K562 (cell line): ENCODE data around the gene ZNF837. TPM values are rescaled to one million over a fixed set of nuclear protein-coding genes. Genes with fewer than 3 reads are reported as not detected.

Experiments
- ARID1B ChIP-seq: fragments of 450-650 bp; IDR thresholded peaks from 2 replicates; pipeline ENCODE4 v1.6.1; 2016; ENCODE audit warnings: antibody characterized with exemption, mild to moderate bottlenecking, inconsistent platforms
- CSDE1 ChIP-seq, 2 experiments: fragments of 450-650 bp; IDR thresholded peaks; 2 replicates each; pipeline ENCODE4 v1.6.1; 2016; ENCODE audit warnings: mild to moderate bottlenecking in 1 of 2
- JUND ChIP-seq, 2 experiments: IDR thresholded peaks; 2 replicates in 1 of 2; 3 replicates in 1 of 2; pipeline ENCODE4 v1.6.1; 2011; ENCODE audit warnings: borderline replicate concordance in 2 of 2, low read depth in 2 of 2, low read length in 2 of 2, improper control_type of control experiment in 1 of 2, missing biosample characterization in 1 of 2, missing genetic modification characterization in 1 of 2, missing genetic modification reagents in 1 of 2
- MAZ ChIP-seq, 2 experiments: fragments of 450-650 bp in 1 of 2; sonication (generic) in 1 of 2; formaldehyde crosslinking; IDR thresholded peaks in 1 of 2; conservative IDR thresholded peaks in 1 of 2; 2 replicates each; pipeline versions ENCODE4 v1.4.0 to v1.5.0; 2020; ENCODE audit warnings: mild to moderate bottlenecking in 1 of 2, missing genetic modification reagents in 1 of 2
- NUFIP1 ChIP-seq: fragments of 450-650 bp; IDR thresholded peaks from 2 replicates; pipeline ENCODE4 v1.6.1; 2018; ENCODE audit not compliant: partially characterized antibody
- PRMT5 ChIP-seq: sonication (generic); formaldehyde crosslinking; IDR thresholded peaks from 2 replicates; pipeline ENCODE4 v1.5.0; 2020; ENCODE audit warnings: missing genetic modification reagents
- RB1 ChIP-seq: fragments of 450-650 bp; IDR thresholded peaks from 2 replicates; pipeline ENCODE4 v1.6.1; 2017; ENCODE audit warnings: low read depth, mild to moderate bottlenecking
- RFX1 ChIP-seq: fragments of 450-650 bp; IDR thresholded peaks from 2 replicates; pipeline ENCODE4 v1.6.1; 2016; ENCODE audit warnings: mild to moderate bottlenecking, moderate library complexity
- SMAD2 ChIP-seq: fragments of 150-350 bp; IDR thresholded peaks from 2 replicates; pipeline ENCODE4 v1.6.1; 2014; ENCODE audit warnings: low read depth, mild to moderate bottlenecking, low read length
- SMARCE1 ChIP-seq: fragments of 450-650 bp; IDR thresholded peaks from 2 replicates; pipeline ENCODE4 v1.7.1; 2016; ENCODE audit warnings: mild to moderate bottlenecking
- SUPT5H ChIP-seq: fragments of 450-650 bp; IDR thresholded peaks from 2 replicates; pipeline ENCODE4 v1.6.1; 2016
- TAL1 ChIP-seq: fragments of 450-650 bp; IDR thresholded peaks from 2 replicates; pipeline ENCODE4 v1.6.1; 2016; ENCODE audit warnings: mild to moderate bottlenecking
- polyA plus RNA-seq, 8 experiments: library from polyadenylated mRNA; depleted of rRNA in 4 of 8; stranded (reverse) in 5 of 8; unstranded in 3 of 8; fragments of >200 nt; fragmentation: Nextera tagmentation in 2 of 8; fragmentation: Illumina TruSeq in 1 of 8; extraction: Ambion mirVana in 2 of 8; extraction: Trizol in 1 of 8; gene quantifications; 2 replicates each; pipeline versions ENCODE4 v1.2.1 to v1.2.3, GENCODE V29; 2011 to 2014; ENCODE audit warnings: inconsistent platforms in 1 of 8, missing spikeins in 1 of 8
- total RNA-seq, 7 experiments: library from RNA; depleted of rRNA in 6 of 7; stranded (reverse); fragments of >200 nt in 6 of 7; fragmentation: Illumina TruSeq in 2 of 7; extraction: Trizol in 2 of 7; gene quantifications; 2 replicates each; pipeline versions ENCODE4 v1.2.1 to v1.2.3, GENCODE V29; 2011 to 2021; ENCODE audit warnings: low replicate concordance in 1 of 7
- TF ChIP-seq, protein P1 (sequence below): fragments of 250-450 bp; sonication (Bioruptor Pico); IDR thresholded peaks from 2 replicates; pipeline ENCODE4 v1.4.0; 2020; ENCODE audit warnings: mild to moderate bottlenecking, moderate library complexity, borderline replicate concordance
- TF ChIP-seq, protein P2 (sequence below): sonication (generic); formaldehyde crosslinking; IDR thresholded peaks from 2 replicates; pipeline ENCODE4 v1.8.1; 2023; ENCODE audit warnings: mild to moderate bottlenecking, missing genetic modification reagents, moderate library complexity
- TF ChIP-seq, protein P3 (sequence below), 2 experiments: IDR thresholded peaks; 2 replicates each; pipeline ENCODE4 v1.6.1; 2012; ENCODE audit warnings: improper control_type of control experiment in 2 of 2, low read depth in 2 of 2, low read length in 2 of 2, borderline replicate concordance in 1 of 2
- TF ChIP-seq, protein P4 (sequence below), 2 experiments: fragments of 450-650 bp; conservative IDR thresholded peaks; 2 replicates each; pipeline ENCODE4 v1.6.1; 2017; ENCODE audit warnings: mild to moderate bottlenecking in 2 of 2, moderate library complexity in 2 of 2
- TF ChIP-seq, protein P5 (sequence below): fragments of 450-650 bp; formaldehyde crosslinking; IDR thresholded peaks from 2 replicates; pipeline ENCODE4 v1.4.0; 2022; ENCODE audit warnings: missing genetic modification characterization

Gene ZNF837
- total and polyA plus RNA-seq, 9 of the 15 experiments (the other 6 are each of a cell fraction or from before 2014, with no cell fraction given), result 0.11 to 2.1 (median 0.57) TPM; not detected in 4

DNA sequence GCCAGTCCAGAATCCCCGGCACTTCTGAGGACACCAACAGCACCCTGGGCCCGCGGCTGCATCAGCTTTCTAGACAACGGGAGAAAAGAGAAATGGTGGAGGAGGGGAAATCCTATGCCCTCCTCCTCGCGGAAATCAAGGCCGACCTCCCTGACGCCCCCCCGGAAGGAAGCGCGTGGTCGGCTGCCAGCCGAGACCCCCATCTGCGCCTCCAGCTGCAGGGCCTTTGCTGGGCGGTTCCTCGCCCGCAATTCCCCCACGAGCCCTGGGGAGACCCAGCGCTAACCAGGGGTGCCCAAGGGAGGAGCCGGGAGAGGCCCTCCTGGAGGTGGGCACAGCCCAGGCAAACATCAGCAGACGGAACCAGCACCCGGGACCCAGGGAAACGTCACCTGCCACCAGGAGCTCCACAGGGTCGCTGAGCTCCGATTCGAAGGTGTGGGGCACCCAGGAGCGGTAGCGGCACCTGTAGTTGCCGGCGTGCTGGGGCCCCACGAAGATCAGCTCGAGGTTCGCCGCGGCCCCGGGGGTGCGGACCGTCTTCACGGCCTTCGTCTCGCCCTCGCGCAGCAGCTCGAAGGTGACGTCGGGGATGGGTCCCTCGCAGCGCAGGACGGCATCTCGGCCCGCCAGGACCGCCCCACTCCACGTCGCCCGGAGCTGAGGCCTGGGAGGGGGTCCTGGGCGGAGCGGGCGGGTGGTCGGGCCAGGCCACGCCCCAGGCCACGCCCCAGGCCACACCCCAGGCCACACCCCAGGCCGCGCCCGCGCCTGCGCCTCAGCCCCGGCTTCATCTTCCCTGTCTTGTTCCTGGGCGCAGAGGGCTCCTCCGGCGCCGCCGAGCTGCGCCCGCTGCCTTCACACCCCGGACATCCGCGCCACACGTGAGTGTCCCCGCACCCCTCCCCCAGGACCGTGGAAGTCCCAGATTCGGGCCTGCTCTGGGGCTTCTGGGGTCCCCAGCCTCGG is 33.6 kb downstream of the ZNF837 start (continued):
- TF ChIP-seq JUND (IDR thresholded peaks at IDR 0.05; ENCODE audit: borderline replicate concordance, low read depth, low read length) (no peak), JUND (tag; IDR thresholded peaks at IDR 0.05; ENCODE audit: borderline replicate concordance, low read depth, low read length) (no peak), RFX1 (no peak), SUPT5H (peak; percentile 50; the same call in 1 of the 2 replicates), ARID1B (no peak), SMARCE1 (no peak), CSDE1 (IDR thresholded peaks at IDR 0.05) (no peak), NUFIP1 (no peak), RB1 (peak; percentile 40; the same call in 1 of the 2 replicates), TAL1 (no peak), MAZ (CRISPR knock-in tag; conservative IDR thresholded peaks at IDR 0.05 in 1 of 2, IDR thresholded peaks at IDR 0.05 in 1 of 2) (peak; percentile 44 to 65), PRMT5 (no peak), SMAD2 (no peak)
- TF ChIP-seq, protein P1, sequence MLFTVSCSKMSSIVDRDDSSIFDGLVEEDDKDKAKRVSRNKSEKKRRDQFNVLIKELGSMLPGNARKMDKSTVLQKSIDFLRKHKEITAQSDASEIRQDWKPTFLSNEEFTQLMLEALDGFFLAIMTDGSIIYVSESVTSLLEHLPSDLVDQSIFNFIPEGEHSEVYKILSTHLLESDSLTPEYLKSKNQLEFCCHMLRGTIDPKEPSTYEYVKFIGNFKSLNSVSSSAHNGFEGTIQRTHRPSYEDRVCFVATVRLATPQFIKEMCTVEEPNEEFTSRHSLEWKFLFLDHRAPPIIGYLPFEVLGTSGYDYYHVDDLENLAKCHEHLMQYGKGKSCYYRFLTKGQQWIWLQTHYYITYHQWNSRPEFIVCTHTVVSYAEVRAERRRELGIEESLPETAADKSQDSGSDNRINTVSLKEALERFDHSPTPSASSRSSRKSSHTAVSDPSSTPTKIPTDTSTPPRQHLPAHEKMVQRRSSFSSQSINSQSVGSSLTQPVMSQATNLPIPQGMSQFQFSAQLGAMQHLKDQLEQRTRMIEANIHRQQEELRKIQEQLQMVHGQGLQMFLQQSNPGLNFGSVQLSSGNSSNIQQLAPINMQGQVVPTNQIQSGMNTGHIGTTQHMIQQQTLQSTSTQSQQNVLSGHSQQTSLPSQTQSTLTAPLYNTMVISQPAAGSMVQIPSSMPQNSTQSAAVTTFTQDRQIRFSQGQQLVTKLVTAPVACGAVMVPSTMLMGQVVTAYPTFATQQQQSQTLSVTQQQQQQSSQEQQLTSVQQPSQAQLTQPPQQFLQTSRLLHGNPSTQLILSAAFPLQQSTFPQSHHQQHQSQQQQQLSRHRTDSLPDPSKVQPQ (CRISPR knock-in tag), result no peak
- TF ChIP-seq, protein P2, sequence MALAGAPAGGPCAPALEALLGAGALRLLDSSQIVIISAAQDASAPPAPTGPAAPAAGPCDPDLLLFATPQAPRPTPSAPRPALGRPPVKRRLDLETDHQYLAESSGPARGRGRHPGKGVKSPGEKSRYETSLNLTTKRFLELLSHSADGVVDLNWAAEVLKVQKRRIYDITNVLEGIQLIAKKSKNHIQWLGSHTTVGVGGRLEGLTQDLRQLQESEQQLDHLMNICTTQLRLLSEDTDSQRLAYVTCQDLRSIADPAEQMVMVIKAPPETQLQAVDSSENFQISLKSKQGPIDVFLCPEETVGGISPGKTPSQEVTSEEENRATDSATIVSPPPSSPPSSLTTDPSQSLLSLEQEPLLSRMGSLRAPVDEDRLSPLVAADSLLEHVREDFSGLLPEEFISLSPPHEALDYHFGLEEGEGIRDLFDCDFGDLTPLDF (CRISPR knock-in tag), result no peak
- TF ChIP-seq, protein P3, sequence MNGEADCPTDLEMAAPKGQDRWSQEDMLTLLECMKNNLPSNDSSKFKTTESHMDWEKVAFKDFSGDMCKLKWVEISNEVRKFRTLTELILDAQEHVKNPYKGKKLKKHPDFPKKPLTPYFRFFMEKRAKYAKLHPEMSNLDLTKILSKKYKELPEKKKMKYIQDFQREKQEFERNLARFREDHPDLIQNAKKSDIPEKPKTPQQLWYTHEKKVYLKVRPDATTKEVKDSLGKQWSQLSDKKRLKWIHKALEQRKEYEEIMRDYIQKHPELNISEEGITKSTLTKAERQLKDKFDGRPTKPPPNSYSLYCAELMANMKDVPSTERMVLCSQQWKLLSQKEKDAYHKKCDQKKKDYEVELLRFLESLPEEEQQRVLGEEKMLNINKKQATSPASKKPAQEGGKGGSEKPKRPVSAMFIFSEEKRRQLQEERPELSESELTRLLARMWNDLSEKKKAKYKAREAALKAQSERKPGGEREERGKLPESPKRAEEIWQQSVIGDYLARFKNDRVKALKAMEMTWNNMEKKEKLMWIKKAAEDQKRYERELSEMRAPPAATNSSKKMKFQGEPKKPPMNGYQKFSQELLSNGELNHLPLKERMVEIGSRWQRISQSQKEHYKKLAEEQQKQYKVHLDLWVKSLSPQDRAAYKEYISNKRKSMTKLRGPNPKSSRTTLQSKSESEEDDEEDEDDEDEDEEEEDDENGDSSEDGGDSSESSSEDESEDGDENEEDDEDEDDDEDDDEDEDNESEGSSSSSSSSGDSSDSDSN (IDR thresholded peaks at IDR 0.05; ENCODE audit: borderline replicate concordance in 1 of 2, low read depth in 2 of 2, low read length in 2 of 2), result 0 out of 4 replicates have a peak, but pooled peaks of 1 of the 2 experiments have one; percentile 41
- TF ChIP-seq, protein P4, sequence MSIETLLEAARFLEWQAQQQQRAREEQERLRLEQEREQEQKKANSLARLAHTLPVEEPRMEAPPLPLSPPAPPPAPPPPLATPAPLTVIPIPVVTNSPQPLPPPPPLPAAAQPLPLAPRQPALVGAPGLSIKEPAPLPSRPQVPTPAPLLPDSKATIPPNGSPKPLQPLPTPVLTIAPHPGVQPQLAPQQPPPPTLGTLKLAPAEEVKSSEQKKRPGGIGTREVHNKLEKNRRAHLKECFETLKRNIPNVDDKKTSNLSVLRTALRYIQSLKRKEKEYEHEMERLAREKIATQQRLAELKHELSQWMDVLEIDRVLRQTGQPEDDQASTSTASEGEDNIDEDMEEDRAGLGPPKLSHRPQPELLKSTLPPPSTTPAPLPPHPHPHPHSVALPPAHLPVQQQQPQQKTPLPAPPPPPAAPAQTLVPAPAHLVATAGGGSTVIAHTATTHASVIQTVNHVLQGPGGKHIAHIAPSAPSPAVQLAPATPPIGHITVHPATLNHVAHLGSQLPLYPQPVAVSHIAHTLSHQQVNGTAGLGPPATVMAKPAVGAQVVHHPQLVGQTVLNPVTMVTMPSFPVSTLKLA (conservative IDR thresholded peaks at IDR 0.05), result 0 out of 4 replicates have a peak, but pooled peaks of 1 of the 2 experiments have one; percentile 22
- TF ChIP-seq, protein P5, sequence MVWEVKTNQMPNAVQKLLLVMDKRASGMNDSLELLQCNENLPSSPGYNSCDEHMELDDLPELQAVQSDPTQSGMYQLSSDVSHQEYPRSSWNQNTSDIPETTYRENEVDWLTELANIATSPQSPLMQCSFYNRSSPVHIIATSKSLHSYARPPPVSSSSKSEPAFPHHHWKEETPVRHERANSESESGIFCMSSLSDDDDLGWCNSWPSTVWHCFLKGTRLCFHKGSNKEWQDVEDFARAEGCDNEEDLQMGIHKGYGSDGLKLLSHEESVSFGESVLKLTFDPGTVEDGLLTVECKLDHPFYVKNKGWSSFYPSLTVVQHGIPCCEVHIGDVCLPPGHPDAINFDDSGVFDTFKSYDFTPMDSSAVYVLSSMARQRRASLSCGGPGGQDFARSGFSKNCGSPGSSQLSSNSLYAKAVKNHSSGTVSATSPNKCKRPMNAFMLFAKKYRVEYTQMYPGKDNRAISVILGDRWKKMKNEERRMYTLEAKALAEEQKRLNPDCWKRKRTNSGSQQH, result no peak
